Colon (tissue), 2 donors: ENCODE measurements around the gene ELMO1.

Experiments
- FAIRE-seq: peaks from 2 replicates; lab custom pipeline; 2012; peaks lifted over from hg19 to GRCh38; lab: Jason Lieb, UNC
- donor health status: control.
- donor health status: control.

Gene ELMO1

DNA sequence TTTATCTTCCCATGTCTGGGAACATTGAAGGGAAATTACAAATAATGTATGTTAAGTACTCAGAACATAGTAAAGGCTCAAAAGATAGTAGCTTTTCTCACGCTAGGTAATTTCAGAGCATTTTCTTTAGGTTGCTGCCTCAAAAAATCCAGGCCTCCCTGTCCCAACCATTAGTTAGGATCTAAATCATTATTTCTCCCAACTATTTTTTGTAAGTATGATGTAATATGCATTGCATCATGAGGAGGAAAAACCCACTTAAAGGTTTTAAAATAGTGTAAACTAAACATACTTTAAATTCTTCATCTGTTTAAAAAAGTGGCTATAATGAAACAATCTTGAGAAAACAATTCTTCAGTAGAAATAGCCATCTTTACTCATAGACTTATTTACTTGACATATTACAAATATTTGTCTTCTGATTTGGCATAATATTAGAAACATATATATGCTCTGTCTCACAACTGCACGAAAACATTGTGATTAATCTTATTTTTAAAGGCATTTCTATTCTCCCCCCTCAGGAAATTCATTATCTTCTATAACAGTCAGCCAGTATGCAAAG is 329.3 kb downstream of the ELMO1 start:
- no peak for FAIRE-seq

DNA sequence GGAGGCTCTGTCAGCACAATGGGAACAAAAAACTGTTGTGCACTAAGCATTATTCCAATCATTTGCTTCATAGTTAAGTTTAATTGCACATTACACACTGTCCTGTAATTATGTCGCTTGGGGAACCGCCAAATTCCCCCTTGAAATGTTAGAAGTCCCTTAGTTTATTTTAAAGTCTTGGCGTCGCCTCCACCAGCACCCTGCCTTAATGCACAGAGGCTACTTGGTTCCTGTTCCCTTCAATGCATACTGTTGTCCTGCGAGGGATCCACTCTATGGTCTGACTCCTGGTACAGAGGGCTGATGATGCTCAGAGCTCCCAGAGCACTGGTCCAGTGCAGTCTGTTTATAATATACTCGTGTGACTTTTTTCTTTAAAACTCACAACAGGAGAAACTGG is 330.7 kb downstream of the ELMO1 start:
- FAIRE-seq = no peak

DNA sequence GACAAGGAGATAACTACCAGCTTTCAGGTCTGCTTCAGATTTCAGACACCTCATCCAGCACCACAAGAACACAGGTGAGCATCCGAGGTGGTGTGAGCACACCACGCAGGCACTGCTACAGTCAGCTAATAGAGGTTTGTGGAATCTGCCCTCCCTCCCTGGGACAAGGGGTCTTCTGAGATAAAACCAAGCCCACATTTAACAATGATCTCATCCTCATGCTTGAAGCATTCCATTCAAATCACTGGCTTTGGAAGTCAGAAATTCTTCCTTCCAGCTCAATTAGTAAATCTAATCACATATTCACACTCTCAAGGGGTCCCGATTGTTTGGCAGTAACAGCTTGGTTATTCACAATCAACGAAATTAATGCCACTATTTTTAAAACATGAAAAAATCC is 331.4 kb downstream of the ELMO1 start:
- no peak for FAIRE-seq

DNA sequence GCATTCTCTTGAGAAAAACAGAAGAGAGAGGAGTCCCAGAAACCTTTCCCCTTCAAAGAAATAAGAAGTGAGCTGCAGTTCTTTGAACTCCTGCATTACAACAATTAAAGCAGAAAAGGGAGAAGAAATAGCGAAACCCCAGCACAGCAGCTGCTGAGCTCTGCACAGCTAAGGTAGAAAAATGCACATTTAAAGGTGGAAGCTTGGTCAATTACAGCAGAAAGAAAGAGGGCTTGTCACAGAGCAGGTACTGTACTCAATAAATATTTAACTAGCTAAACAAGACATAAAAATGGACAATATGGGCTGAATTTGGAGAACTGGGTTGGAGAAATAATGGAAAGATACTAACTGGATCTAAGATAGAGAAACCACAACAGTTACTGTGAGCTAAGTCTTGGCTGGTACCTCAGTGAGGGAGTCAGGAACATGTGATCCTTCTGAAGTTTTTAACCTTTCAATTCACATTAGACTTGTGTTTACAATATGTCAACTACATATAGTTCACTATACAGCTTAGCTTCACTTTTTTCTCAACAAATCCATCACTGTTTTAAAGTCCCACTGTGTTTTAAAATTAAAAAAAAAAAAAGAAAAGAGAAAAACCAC is 332.5 kb downstream of the ELMO1 start:
- no peak for FAIRE-seq

DNA sequence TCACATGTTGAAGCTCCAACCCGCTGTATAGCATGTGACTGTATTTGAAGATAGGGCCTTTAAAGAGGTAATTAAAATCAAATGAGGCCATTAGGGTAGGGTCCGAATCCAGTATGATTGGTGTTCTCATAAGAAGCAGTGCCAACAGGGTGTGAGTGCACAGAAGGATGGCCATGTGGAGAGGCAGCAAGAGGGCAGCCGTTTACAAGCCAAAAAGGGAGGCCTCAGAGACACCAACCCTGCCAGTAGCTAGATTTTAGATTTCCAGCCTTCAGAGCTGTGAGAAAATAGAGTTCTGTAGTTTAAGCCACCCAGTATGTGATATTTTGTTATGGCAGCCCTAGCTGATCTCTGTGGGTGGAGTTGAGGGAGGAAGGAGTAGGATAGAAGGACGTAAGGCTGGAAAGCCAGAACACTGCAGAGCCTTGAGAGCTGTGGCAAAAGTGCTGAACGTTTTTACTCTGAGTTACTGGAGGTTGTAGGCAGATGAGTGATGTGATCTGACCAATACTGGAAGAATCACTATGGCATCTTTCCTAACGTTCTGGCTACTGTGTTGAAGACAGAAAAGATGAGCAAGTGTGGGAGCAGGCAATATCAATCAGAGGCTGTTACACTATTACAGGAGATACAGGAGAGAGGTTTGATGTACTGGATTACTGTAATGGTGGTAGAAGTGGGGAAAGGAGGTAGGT is 334.9 kb downstream of the ELMO1 start:
- no peak for FAIRE-seq

DNA sequence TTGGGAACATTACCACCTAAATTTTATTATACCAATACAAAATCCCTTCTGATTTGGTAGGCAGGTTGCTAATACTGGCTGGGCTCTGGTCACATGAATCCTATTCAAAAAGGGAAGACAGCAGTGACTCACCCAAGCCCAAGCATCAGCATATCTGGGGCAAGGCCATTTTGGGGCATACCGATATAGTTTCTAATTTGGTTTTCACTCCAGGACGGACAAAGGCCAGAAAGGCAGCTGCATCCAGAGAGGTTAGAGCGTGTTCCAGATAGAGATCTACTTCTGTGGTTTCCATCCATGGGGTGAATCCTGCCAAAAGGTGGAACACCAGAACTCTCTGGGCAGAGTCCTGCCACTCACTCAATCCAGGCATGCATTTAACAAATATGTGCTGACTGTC is 335.8 kb downstream of the ELMO1 start:
- FAIRE-seq = no peak

DNA sequence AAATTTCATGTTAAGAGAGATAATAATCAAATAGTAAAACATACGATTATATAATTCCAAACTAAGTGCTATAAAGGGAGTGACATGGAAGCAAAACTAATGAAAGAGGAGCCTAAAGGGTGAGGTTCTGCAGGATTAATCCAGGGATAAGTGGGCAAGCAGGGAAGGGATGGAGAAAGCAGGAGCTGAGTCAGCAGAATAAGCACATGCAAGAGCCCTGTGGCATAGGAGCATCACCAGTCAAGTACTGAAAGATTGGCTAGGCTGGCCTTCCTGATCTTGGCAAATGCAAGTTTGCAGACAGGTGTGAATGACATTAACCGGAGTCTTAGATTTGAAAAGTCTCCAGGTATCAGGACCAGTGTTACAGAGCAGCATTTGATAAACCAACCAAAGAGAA is 336.4 kb downstream of the ELMO1 start:
- no peak for FAIRE-seq

DNA sequence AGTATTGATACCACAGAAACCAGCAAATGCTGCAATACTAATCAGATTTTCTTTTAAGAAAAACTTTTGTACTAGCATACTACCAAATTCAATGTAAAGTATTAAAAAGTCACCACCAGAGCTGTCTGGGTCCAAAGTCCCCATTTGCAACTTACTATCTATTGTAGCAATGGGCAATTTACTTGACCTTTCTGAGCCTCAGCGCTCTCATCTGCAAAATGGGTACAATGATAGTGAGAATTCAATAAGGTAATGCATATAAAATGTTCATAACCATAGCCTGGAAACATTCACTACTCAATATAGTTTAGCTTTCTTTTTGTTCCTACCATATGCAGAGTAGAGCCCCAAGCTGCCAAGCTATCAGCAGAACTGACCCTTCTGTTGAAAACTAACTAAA is 337.2 kb downstream of the ELMO1 start:
- no peak for FAIRE-seq

DNA sequence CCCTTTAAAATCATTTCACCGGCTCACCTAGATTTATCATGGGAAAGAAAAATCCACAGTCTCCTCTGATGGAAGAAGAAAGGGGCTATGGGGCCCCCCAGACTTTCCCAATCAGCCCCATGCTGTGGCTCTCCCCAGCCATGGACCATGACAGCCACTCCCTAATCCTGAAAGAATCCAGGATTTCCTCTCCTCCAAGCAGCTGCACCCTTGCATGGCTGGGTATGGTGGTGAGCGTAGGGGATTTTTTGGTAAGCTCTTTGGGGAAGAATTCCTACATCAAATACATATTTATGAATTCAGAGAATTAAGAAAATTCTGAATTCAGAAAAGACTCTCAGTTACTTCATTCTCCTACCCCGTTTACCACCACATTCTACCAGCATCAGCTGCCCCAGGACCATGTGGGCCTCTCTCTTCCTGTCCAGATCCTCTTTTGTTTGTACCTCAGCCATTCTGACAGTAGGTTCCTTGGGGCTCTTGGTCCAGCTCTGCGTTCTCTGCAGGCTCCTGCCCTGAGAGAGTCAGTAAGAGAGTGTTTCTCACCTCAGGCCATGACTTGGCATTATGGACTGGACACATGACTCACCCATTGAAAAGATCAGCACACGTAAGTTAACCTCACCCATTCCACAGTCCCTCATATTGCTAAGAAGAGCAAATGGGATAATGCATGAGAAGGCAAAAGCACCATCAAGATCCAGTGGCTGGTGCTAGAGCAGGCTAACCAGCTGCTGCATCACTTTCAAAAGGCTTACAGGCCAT is 337.8 kb downstream of the ELMO1 start:
- FAIRE-seq = no peak

DNA sequence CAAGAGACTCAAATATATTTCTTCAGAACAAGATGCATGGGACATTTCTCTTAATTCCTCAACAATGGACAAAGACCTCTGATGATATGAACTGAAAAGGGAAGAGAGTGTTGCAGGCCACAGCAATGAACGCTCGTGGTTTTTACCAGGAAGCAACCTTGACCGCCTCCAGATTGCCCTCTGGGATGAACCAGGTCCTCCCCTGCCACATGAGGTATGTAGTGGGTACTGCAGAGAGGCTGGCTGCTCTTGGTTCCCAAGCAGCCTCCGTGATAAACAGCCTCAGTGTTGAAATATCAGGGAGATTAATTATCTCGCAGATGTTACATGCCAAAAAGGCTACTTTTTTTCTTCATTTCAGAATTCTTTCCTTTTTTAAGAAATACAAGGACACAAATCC is 338.8 kb downstream of the ELMO1 start:
- no peak for FAIRE-seq

DNA sequence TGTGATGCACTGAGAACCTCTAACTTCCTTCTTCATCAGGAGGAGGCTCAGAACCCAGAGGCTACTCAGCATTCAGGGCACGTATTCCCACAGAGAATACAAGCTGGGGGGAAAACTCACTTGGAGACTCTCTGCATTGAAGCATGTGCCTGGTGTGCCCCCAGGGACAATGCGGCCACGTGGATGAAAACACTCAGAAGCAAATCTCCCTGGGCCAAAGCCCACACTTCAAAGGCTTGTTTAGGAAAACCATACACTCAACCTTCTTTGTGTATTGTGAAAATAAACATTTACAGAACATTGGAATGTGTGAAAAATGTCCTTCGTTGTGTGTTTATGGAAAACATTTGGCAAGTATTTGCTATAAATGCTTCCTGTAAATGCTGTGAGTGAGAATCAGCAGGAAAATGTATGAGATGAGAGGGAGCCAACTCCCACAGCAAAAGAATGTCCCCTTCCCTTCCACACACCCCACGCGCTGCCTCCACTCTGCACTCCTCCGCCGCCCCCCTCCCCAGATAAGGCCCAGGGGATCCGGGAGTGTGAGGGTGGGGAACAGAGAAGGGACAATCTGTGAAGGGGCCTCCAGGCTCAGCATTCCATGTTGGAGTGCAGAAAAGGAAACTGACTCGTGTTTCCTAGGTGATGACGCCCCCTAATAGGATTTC is 339.5 kb downstream of the ELMO1 start:
- no peak for FAIRE-seq

DNA sequence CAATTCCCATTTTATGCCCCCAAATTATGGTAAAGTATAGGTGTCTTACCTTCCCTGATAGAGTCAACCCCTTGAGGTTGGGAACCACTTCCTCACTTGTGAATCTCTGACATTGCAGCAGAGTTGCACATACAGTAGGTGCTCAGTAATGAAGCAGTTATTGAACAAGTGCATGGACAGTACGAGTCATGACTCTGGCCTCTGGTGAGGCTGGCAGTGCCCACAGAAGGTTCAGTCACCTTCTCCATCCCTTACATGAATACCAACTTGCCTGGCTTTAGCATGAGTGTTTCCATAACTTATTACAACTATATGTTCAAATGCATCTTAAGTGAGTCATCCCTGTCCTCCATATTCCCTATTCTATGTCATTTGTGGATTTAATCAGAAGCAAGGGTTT is 340.0 kb downstream of the ELMO1 start:
- FAIRE-seq = no peak

DNA sequence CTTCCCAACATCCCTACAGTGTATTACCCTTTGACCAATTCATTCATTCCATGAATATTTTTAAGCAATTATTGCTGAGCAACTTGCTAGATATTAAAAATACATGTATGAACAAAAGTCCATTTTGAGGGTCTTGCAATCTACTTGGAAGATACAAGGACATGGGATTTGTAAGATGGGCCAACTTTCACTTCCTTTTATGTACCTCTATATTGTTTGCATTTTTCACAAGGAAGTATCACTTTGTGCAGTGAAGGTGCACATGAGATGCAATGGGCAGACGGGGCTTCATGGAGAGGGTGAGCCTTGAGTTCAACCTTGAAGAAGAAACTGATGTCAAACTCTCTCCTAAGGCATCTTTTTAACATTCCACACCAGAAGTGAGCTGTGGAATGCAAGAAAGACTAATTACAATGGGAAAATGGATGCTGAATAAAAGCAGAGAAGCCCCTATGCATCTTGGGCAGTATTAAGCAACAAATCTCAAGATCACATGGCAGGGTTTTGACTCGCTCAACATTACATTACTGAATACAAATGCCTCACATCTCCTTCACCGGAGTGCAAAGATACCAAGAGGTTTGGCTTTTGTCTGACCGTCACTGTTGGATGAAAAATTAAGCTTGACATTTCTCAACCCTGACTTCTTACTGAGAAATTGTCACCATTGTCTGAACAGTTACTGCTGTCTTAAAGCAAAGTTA is 341.5 kb downstream of the ELMO1 start:
- FAIRE-seq = no peak

DNA sequence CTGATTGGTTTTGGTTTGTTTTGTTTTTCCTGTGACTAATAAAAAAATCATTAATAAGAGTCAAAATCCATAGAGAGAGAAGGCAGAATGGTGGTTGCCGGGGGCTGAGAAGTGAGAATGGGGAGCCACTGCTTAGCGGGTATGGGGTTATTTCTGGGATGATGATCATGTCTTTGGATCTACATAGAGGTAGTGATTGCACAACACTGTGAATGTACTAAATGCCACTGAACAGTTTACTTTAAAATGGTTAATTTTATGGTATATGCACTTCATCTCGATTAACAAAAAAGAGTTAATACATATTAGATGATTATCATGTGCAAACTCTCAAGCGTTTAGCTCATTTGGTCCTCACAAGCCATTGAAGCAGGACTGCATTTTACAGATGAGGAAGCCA is 342.9 kb downstream of the ELMO1 start:
- no peak for FAIRE-seq

DNA sequence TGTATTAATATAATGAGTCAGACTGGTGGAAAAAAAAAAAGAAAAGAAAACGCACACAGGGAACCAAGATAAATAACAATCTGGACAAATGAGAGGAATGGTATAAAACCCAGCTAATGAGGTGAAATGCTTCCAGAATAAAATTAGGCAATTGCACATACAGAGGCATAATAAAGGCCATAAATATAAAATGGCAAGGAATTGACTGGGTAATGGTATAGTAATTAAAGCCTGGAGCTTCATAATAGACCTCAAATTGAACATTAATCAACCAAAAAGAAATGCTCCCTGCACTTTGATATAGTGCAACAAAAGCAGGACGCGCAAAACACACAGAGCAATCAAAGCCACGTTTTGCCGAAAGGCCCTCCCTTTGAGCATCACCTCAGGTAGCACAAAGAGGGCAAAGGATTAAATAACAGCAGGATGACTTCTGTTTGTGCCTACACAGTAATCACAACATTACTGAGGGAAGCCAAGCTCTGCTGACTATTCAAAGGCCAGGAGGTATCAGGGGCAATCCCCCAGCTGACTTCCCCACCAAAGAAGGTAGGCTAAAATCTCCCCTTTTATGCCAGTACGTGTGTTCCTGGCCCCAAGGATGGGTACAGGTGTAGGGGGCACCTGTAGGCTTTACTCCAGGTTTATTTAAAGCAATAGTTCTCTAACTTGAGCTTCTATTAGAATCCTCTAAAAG is 343.7 kb downstream of the ELMO1 start:
- FAIRE-seq = no peak

DNA sequence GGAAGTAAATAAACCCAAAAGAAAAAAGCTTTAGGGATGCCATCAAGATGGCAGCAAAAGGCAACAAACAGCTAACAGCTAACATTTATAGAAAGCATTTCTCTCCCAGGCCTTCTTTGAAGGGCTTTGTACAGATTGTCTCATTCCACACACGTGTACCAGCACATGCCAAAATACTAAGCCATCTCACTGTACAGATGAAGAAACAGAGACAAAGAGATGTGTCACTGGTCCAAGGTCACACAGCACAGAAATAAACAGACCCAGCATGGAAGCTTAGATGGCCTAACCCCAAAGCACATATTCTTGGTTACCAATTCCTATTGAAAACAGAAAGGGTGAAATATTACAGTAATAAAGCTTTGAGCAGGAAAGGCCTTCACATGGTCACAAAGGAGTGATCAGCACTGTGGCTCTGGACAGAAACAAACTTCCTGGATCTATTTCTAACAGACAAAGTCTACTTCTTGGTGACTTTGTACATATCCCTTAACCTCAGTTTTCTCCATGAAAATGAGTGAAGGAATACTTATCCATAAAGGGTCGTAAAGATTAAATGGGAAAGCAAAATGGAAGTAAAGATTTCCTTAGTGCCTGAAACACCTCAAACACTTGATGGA is 346.0 kb downstream of the ELMO1 start:
- no peak for FAIRE-seq

DNA sequence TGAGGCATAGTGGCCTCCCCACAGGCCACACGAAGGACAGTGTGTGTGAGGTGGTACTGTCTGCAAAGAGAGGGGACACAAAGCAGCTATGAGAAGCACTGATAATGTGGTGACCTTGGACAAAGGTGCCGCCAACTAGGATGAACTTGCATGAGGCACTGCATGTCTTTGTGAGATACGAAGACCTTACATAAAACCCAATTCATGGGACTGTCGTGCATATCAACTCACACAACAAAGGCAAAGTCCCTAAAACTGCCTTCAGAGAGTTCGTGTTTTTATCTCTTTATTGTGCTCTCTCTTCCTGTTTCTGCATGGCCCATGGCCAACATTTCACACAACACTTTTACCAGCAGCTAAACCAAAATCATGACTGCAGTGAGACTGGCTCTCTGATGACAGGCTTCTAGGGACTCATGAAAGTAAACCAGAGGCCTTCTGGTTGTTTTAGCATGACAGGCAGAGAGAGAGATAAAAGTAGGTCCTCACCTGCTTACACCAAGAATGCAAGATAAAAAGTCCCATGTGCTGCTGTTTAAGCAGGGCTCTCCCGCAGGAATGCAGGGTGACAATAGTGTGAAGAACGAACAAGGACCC is 347.8 kb downstream of the ELMO1 start:
- no peak for FAIRE-seq

DNA sequence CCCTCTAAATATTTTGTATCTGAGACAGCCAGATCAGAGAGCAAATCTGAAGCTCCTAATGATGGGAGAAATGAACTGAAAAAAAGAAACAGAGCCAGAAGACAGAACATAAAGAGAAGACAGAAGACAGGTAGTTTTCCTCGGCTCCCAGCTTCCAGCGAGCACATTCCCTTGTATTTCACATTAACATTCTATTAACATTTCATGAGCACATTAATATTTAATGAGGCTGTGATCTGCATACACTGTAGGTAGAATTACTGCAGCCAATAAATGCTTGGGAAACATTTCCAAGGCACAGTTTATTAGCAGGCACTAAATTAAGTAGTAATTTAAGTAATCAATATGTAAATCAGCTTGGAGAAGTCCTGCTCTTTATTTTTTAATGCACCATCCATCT is 349.9 kb downstream of the ELMO1 start:
- FAIRE-seq = no peak

DNA sequence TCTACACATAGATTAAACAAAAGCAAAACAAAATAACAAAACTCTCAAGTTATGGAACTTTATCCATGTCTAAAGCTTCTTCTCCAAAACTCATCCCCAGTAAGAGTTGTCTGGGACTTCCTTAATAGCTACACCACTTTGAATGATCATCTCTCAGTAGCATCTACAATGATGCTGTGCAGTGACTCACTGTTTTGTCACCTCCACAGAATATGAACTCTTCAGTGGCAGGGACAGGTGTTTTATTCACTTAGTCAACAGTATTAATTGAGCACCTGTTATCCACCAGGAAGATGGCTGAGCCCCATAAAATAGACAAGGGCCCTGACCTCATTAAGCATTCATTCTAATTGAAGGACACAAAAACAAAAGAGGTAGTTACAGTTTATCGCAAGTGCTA is 350.7 kb downstream of the ELMO1 start:
- no peak for FAIRE-seq

DNA sequence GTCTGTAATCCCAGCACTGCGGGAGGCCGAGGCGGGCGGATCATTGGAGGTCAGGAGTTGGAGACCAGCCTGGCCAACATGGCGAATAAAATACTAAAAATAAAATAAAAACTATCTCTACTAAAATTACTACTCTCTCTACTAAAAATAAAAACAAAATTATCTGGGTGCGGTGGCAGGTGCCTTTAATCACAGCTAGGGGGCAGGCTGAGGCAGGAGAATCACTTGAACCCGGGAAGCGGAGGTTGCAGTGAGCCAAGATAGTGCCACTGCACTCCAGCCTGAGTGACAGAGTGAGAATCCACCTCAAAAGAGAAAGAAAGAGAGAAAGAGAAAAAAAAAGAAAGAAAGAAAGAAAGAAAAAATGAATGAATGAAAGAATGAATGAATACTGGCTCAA is 351.4 kb downstream of the ELMO1 start:
- FAIRE-seq = no peak

DNA sequence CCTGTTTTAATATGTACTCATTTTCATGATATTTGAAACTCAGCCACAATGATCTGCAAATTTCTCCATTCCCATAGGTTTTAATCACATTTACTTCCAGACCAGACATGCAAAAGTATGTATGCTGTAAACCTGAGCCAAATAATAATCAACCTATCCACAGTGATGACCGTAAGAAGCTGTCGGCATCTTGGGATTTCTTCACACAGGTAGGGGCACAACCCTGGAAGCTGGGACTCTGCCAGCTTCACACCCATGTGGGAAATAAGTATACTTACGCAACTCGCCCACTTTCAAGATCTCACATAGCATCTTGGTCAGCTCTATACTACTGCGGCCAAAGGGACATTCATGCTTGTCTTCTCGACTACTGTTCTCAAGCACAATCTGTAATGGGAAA is 352.3 kb downstream of the ELMO1 start:
- no peak for FAIRE-seq
